ENCODE measurements around the gene PRSS8. TPM values are rescaled to one million over a fixed set of nuclear protein-coding genes. Genes with fewer than 3 reads are reported as not detected.

The PRSS8 gene
- total RNA-seq, 1 experiment from 2014 or later, result 32.6 TPM

DNA sequence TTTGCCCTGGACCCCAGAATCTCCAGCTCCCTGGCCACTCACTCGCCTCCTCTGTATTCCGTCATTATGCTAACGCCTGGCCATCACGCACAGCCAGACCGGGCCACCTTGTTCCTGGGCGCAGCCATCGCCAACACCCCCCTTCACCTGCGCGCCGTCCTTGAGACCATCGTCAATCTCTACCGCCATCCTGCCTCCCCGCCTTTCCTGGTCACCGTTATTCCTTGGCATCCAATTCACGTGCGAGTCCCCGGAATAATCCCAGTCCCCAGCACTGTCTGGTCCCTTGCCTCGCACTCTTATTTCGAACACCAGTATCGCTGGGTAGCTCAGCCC is 41.5 kb downstream of the PRSS8 start:
- no peaks in the 10 kb centered on the region for H3K9me3 Mint-ChIP-seq (ENCODE audit: unreplicated experiment)
- peaks cover 22% of the 10 kb centered on the region for H3K36me3 Mint-ChIP-seq (ENCODE audit: insufficient read depth, unreplicated experiment)
- TSS peak; percentile 21 for BruUV-seq (replicated peaks)
- ChIA-PET POLR2A (interaction anchor here (0.5 to 6.5 kb wide), 15 partner anchors 20 to 364 kb away, joined by 3 to 78 read pairs (median 3); partner anchors contain the start of genes FUS, KAT8, PRSS8 and STX4), CTCF (interaction anchor here (0.7 to 5.2 kb wide), 4 partner anchors 11 to 365 kb away, joined by 3 to 27 read pairs (median 4); partner anchors contain the start of genes ARMC5 and HSD3B7)
- H3K4me1 Mint-ChIP-seq (ENCODE audit: insufficient read depth, unreplicated experiment), result peaks cover 12% of the 10 kb centered on the region
- H3K27ac Mint-ChIP-seq (ENCODE audit: low read depth, unreplicated experiment), result peak overlapping the region; percentile 77
- TF ChIP-seq, protein P1, sequence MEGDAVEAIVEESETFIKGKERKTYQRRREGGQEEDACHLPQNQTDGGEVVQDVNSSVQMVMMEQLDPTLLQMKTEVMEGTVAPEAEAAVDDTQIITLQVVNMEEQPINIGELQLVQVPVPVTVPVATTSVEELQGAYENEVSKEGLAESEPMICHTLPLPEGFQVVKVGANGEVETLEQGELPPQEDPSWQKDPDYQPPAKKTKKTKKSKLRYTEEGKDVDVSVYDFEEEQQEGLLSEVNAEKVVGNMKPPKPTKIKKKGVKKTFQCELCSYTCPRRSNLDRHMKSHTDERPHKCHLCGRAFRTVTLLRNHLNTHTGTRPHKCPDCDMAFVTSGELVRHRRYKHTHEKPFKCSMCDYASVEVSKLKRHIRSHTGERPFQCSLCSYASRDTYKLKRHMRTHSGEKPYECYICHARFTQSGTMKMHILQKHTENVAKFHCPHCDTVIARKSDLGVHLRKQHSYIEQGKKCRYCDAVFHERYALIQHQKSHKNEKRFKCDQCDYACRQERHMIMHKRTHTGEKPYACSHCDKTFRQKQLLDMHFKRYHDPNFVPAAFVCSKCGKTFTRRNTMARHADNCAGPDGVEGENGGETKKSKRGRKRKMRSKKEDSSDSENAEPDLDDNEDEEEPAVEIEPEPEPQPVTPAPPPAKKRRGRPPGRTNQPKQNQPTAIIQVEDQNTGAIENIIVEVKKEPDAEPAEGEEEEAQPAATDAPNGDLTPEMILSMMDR (IDR thresholded peaks at IDR 0.05; ENCODE audit: unreplicated experiment), result no peak
- no peak for DNase-seq (ENCODE audit: unreplicated experiment)
- H3K4me3 Mint-ChIP-seq (ENCODE audit: unreplicated experiment), result peak overlapping the region; percentile 85
- intact Hi-C loops (cut with micrococcal nuclease), result loop anchor here (2.0 kb wide), 1 partner anchor 19 kb away; the partner anchor contains the start of genes ZNF646 and ZNF668
- no peaks in the 10 kb centered on the region for H3K27me3 Mint-ChIP-seq (ENCODE audit: insufficient read depth, unreplicated experiment)

DNA sequence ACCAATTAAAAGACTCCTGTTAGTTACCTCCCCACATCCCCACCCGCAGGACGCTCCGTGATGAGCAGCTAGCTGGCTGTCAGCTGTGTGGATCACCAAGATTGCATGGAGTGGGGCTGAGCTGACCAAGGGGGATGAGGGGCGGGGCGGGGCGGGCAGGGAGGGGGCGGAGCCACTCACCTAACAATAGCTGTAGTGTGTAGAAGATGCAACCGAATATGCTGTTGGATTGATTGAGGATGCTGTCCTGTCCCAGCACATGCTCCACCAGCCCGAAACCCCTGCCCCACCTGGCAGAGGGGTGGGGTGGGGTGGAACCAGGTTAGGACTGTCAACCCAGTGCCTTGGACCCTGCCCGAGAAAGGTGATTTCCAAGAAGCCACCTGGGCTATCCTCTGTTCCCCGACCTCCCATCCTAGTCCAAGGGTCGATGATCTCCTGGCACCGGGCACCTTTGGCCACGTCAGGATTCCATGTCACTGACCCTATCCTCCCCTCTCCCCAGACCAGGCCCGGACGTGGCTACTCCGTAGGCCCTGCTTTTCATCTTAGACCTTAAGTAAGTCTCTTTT is 42.3 kb downstream of the PRSS8 start:
- Mint-ChIP-seq H3K36me3 (ENCODE audit: insufficient read depth, unreplicated experiment) (peaks cover 22% of the 10 kb centered on the region), H3K9me3 (ENCODE audit: unreplicated experiment) (no peaks in the 10 kb centered on the region), H3K27me3 (ENCODE audit: insufficient read depth, unreplicated experiment) (no peaks in the 10 kb centered on the region), H3K4me1 (ENCODE audit: insufficient read depth, unreplicated experiment) (peaks cover 12% of the 10 kb centered on the region), H3K27ac (ENCODE audit: low read depth, unreplicated experiment) (peak overlapping the region; percentile 1), H3K4me3 (ENCODE audit: unreplicated experiment) (peak overlapping the region; percentile 85)
- CTCF ChIA-PET, result interaction anchor here (0.6 to 5.2 kb wide), 8 partner anchors 42 to 364 kb away, joined by 3 to 27 read pairs (median 4); partner anchors contain the start of genes HSD3B7 and ZNF843
- POLR2A ChIA-PET, result interaction anchor here (0.5 to 6.5 kb wide), 13 partner anchors 16 to 367 kb away, joined by 3 to 78 read pairs (median 5); partner anchors contain the start of genes FUS, KAT8, PRSS8 and ZNF646
- intact Hi-C loops (cut with micrococcal nuclease), result no loop called here
- TF ChIP-seq, protein P1 (IDR thresholded peaks at IDR 0.05; ENCODE audit: unreplicated experiment), result no peak
- peak; percentile 50 for DNase-seq (ENCODE audit: unreplicated experiment)
- BruUV-seq (replicated peaks), result no TSS peak

DNA sequence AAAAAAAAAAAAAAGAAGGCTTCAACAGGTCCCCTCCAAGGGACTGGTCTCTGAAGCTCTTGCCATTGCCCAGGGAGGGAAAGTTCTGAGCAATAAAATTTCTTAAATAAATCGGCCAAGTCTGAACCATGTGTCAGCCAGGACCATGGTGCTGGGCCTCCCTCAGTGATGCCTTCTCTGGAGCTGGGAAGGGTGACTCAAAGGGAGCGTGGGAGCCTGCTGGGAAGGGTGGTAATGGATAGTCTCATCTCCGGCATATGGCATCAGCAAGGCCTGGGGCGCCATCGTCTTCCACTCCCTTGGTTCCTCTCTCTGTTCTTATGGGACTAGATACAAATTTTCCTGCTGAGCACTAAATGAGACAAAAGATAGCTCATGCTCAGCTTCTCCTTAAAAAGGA is 43.2 kb downstream of the PRSS8 start:
- TF ChIP-seq, protein P1 (IDR thresholded peaks at IDR 0.05; ENCODE audit: unreplicated experiment), result no peak
- POLR2A ChIA-PET, result interaction anchor here (0.7 to 6.5 kb wide), 4 partner anchors 18 to 368 kb away, joined by 3 to 78 read pairs (median 24); partner anchors contain the start of genes KAT8, ZNF646 and ZNF668
- Mint-ChIP-seq H3K27me3 (ENCODE audit: insufficient read depth, unreplicated experiment) (no peaks in the 10 kb centered on the region), H3K9me3 (ENCODE audit: unreplicated experiment) (no peaks in the 10 kb centered on the region), H3K4me3 (ENCODE audit: unreplicated experiment) (peak overlapping the region; percentile 85), H3K36me3 (ENCODE audit: insufficient read depth, unreplicated experiment) (peaks cover 22% of the 10 kb centered on the region), H3K4me1 (ENCODE audit: insufficient read depth, unreplicated experiment) (peaks cover 12% of the 10 kb centered on the region), H3K27ac (ENCODE audit: low read depth, unreplicated experiment) (no peak overlapping the region)
- DNase-seq (ENCODE audit: unreplicated experiment), result no peak
- no TSS peak for BruUV-seq (replicated peaks)
- intact Hi-C loops (cut with micrococcal nuclease), result no loop called here
- CTCF ChIA-PET, result interaction anchor here (0.6 to 5.2 kb wide), 16 partner anchors 42 to 781 kb away, joined by 3 to 27 read pairs (median 3); partner anchors contain the start of genes HSD3B7, ZNF267 and ZNF843

DNA sequence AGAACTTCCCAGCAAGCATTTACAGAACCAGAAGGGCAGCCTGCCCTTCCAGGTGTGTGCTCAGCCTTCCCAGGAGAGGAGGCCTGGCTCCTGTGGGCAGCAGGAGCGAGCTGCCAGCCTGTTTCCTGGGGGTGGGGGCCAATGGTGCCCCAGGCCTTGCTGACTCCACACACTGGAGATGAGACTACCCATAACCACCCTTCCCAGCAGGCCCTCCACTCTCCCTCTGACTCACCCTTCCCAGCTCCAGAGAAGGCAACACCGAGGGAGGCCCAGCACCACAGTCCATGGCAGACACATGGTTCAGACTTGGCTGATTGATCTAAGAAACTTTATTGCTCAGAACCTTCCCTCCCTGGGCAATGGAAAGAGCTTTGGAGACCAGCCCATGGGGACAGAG is 45.0 kb downstream of the PRSS8 start:
- H3K4me3 Mint-ChIP-seq (ENCODE audit: unreplicated experiment), result no peak overlapping the region

More for the DNA sequence above, 45.0 kb downstream of the PRSS8 start:
- Mint-ChIP-seq H3K27me3 (ENCODE audit: insufficient read depth, unreplicated experiment) (no peaks in the 10 kb centered on the region), H3K27ac (ENCODE audit: low read depth, unreplicated experiment) (no peak overlapping the region), H3K4me1 (ENCODE audit: insufficient read depth, unreplicated experiment) (peaks cover 7% of the 10 kb centered on the region), H3K36me3 (ENCODE audit: insufficient read depth, unreplicated experiment) (peaks cover 18% of the 10 kb centered on the region), H3K9me3 (ENCODE audit: unreplicated experiment) (no peaks in the 10 kb centered on the region)
- no peak for DNase-seq (ENCODE audit: unreplicated experiment)
- BruUV-seq (replicated peaks), result no TSS peak
- POLR2A ChIA-PET, result interaction anchor here (1.3 to 6.5 kb wide), 3 partner anchors 9 to 27 kb away, joined by 3 to 78 read pairs (median 5); partner anchors contain the start of genes KAT8, ZNF646 and ZNF668
- TF ChIP-seq, protein P1 (IDR thresholded peaks at IDR 0.05; ENCODE audit: unreplicated experiment), result no peak
- intact Hi-C loops (cut with micrococcal nuclease), result no loop called here
- CTCF ChIA-PET, result no interaction called here
